Gastrocnemius medialis (tissue), 4 donors: ENCODE measurements around the gene IFT81. TPM values are rescaled to one million over a fixed set of nuclear protein-coding genes. Genes with fewer than 3 reads are reported as not detected.

Experiments used
- ATAC-seq, 2 donors: fragments of 150-250 bp; one replicate each; pipeline ENCODE4 v1.9.1; 2016
- DNase-seq, 2 donors: peaks; one replicate each; pipeline ENCODE4 v3.0.0-alpha.2; 2019
- H3K27ac ChIP-seq, 4 donors: fragments of 200-600 bp; sonication (generic); 1 replicate in 1 of 4; 2 replicates in 3 of 4; pipeline ENCODE4 v1.5.1; 2016 to 2018; ENCODE audit warnings: mild to moderate bottlenecking in 2 of 4, moderate library complexity in 1 of 4
- H3K27me3 ChIP-seq, 3 donors: fragments of 200-600 bp; sonication (generic) in 2 of 3; 1 replicate in 1 of 3; 2 replicates in 2 of 3; pipeline versions ENCODE4 v1.5.1 to v1.6.0; 2016 to 2019; ENCODE audit warnings: mild to moderate bottlenecking in 1 of 3, moderate library complexity in 1 of 3
- H3K36me3 ChIP-seq, 2 donors: fragments of 200-600 bp; sonication (generic) in 1 of 2; one replicate each; pipeline ENCODE4 v1.5.1; 2017 to 2018
- H3K4me1 ChIP-seq, 2 donors: fragments of 200-600 bp; sonication (generic) in 1 of 2; one replicate each; pipeline ENCODE4 v1.5.1; 2016 to 2017; ENCODE audit warnings: mild to moderate bottlenecking in 2 of 2
- H3K4me3 ChIP-seq, 4 donors: fragments of 200-600 bp; sonication (generic) in 3 of 4; 1 replicate in 1 of 4; 2 replicates in 3 of 4; pipeline ENCODE4 v1.5.1; 2016 to 2019; ENCODE audit warnings: mild to moderate bottlenecking in 2 of 4
- H3K9me3 ChIP-seq, 3 donors: fragments of 200-600 bp; sonication (generic) in 2 of 3; 1 replicate in 1 of 3; 2 replicates in 2 of 3; pipeline ENCODE4 v1.5.1; 2016 to 2019
- CTCF ChIP-seq, 5 experiments: fragments of 450-650 bp in 3 of 5; fragments of 200-600 bp in 2 of 5; sonication (generic) in 2 of 5; IDR thresholded peaks in 4 of 5; conservative IDR thresholded peaks in 1 of 5; 1 replicate in 4 of 5; 2 replicates in 1 of 5; pipeline ENCODE4 v1.5.1; 2016 to 2019; ENCODE audit warnings: antibody characterized with exemption in 5 of 5, mild to moderate bottlenecking in 3 of 5, moderate library complexity in 3 of 5
- POLR2A ChIP-seq, 2 donors: fragments of 450-650 bp; IDR thresholded peaks; one replicate each; pipeline ENCODE4 v1.6.1; 2017; ENCODE audit warnings: antibody characterized with exemption in 2 of 2, mild to moderate bottlenecking in 2 of 2, moderate library complexity in 2 of 2
- in situ Hi-C, 4 donors: fragments of 200-750 bp; cut with MboI; loops; one replicate each; pipeline versions ENCODE4 v1.15.0 to v1.8.0; 2017; ENCODE audit warnings: low sequenced_read_pairs in 4 of 4
- intact Hi-C: fragments of 100-400 bp; cut with DNase I; formaldehyde crosslinking; loops from one replicate; pipeline ENCODE4 v1.15.1; 2023; ENCODE audit warnings: low total_unique reads
- total RNA-seq, 4 donors: library from RNA; depleted of rRNA; stranded (reverse); fragments of >200 nt; gene quantifications; one replicate each; pipeline versions ENCODE4 v1.1.0 to v1.2.3, GENCODE V29; 2016

The IFT81 gene
- total RNA-seq, 4 donors from 2014 or later, result 3.3 to 4.5 (median 3.7) TPM

DNA sequence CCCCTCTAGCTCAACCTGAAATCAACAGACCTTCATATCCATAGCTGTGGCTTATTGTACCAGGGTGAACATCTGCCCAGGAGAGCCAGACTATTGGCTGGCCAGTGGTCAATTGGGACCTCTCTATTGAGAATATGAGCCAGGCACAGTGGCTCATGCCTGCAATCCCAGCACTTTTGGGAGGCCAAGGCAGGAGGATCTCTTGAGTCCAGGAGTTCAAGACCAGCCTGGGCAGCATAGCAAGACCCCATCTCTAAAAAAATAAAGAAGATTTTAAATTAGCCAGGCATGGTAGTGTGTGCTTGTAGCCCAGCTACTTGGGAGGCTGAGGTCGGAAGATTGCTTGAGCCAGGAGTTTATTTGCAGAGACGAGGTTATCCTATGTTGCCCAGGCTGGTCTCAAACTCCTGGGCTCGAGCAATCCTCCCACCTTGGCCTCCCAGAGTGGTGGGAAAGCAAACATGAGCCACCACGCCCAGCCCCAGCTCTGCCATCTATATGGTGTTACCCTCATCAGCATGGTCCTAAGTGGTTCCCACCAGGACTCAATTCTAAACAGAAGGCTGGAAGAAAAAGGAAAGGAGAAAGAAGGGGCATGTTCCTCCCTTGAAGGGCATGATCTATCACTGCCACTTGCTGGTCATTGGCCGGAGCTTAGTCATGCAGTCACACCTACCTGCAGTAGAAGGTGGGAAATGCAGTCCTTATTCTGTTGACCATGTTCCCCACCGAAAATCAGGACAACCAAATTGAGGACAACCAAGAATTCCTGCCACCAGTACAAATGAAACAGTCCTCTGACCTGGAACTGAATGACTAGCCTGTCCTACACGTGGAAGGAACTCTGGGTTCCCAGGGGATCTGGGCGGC, 33.7 kb upstream of the IFT81 start:
- no peaks in the 10 kb centered on the region for H3K36me3 ChIP-seq
- no peaks in the 10 kb centered on the region for H3K4me1 ChIP-seq
- no peak overlapping the region for H3K4me3 ChIP-seq
- no peaks in the 10 kb centered on the region for H3K9me3 ChIP-seq
- DNase-seq (no peak), ATAC-seq (no peak)
- no peaks in the 10 kb centered on the region for H3K27me3 ChIP-seq
- in situ Hi-C loops, result loop anchor here in 1 of 4 donors (10.0 kb wide), 1 partner anchor 334 kb away; no protein-coding TSS in a partner anchor
- TF ChIP-seq POLR2A (IDR thresholded peaks at IDR 0.05), result no peak
- no peak for TF ChIP-seq CTCF (IDR thresholded peaks at IDR 0.05 in 4 of 5, conservative IDR thresholded peaks at IDR 0.05 in 1 of 5)
- H3K27ac ChIP-seq, result no peak overlapping the region
- intact Hi-C loops, result no loop called here

DNA sequence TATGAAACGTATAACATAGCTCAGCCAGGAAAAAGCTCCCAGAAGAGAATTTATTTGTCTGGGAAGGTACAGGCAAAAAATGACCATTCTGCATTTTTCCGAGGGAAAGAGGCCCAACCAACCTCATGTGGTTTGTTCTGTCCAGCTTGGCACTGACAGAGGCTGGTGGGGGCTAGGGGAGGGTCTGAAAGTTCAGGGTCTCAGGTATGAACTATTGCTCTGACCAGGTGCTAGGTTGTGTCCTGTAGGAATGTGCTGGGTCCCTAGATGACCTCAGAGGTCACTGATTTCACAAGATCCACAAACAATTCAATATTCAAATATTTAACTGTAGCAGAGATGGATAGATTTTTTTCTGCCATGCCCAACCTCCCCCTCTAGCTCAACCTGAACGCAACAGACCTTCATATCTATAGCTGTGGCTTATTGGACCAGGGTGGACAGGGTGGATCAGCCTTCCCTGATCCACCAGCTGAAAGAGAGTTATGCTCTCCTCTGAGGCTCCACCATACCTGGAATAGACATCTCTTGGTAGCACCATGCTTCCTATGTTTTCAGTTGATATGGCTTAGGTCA, 32.9 kb upstream of the IFT81 start:
- H3K4me3 ChIP-seq, result no peak overlapping the region
- intact Hi-C loops (no loop called here), in situ Hi-C loops (loop anchor here in 1 of 4 donors (10.0 kb wide), 1 partner anchor 334 kb away; no protein-coding TSS in a partner anchor)
- H3K9me3 ChIP-seq, result no peaks in the 10 kb centered on the region
- TF ChIP-seq CTCF (IDR thresholded peaks at IDR 0.05 in 4 of 5, conservative IDR thresholded peaks at IDR 0.05 in 1 of 5) (no peak), POLR2A (IDR thresholded peaks at IDR 0.05) (no peak)
- no peaks in the 10 kb centered on the region for H3K27me3 ChIP-seq
- H3K27ac ChIP-seq, result no peak overlapping the region
- H3K36me3 ChIP-seq, result no peaks in the 10 kb centered on the region
- no peak for DNase-seq
- no peaks in the 10 kb centered on the region for H3K4me1 ChIP-seq
- no peak for ATAC-seq

DNA sequence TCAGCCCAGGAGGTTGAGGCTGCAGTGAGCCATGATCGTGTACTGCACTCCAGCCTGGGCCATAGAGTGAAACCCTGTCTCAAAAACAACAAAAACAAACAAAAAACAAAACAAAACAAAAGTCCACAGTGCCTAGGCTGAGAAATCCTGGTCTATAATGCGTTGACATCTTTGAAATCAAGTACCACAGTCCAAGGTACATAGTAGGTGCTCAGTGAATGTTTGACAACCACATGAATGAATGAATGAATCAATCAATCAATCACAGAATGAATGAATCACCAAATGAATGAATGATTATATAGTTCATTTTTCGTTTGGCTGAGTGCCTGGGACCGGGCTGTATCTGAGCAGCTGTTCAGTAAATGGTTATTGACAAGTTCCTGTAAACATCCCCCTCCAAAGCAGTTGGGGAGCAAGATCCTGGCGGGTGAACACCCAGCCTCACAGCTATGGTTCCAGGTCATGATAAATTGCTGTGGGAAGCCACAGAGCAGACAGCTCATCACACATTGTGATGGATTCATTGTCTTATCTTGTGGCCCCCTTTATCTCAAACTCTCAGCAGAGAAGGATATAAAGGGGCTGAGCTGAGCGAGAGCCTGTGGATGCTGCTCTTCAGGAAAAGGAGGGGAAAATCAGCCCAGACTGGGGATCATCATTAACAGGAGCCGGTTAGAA, 30.4 kb upstream of the IFT81 start:
- Histone ChIP-seq H3K27me3 (no peaks in the 10 kb centered on the region), H3K36me3 (no peaks in the 10 kb centered on the region), H3K4me1 (no peaks in the 10 kb centered on the region), H3K4me3 (no peak overlapping the region), H3K27ac (no peak overlapping the region), H3K9me3 (no peaks in the 10 kb centered on the region)
- intact Hi-C loops, result no loop called here
- ATAC-seq (no peak), DNase-seq (no peak)
- in situ Hi-C loops, result loop anchor here in 1 of 4 donors (10.0 kb wide), 1 partner anchor 331 kb away; no protein-coding TSS in a partner anchor
- TF ChIP-seq POLR2A (IDR thresholded peaks at IDR 0.05) (no peak), CTCF (IDR thresholded peaks at IDR 0.05 in 4 of 5, conservative IDR thresholded peaks at IDR 0.05 in 1 of 5) (no peak)

- no peak for TF ChIP-seq POLR2A (IDR thresholded peaks at IDR 0.05)
- TF ChIP-seq CTCF (IDR thresholded peaks at IDR 0.05 in 4 of 5, conservative IDR thresholded peaks at IDR 0.05 in 1 of 5), result peak; percentile 87 to 96 (median 92)
- in situ Hi-C loops, result loop anchor here in 2 of 4 donors (5.0 to 10.0 kb wide), 3 partner anchors 124 to 332 kb away; no protein-coding TSS in a partner anchor
These were observed 23.7 kb upstream of the IFT81 start for GRCh38 chr12:110100315-110100970.

More at GRCh38 chr12:110100315-110100970, 23.7 kb upstream of the IFT81 start:
- DNase-seq, result peak; percentile 50 to 60
- peak; percentile 47 to 69 for ATAC-seq
- no peaks in the 10 kb centered on the region for H3K36me3 ChIP-seq
- intact Hi-C loops, result loop anchor here (1.0 to 10.0 kb wide), 5 partner anchors 124 to 484 kb away; partner anchors contain the start of genes ANAPC7 and PPTC7
- no peaks in the 10 kb centered on the region for H3K9me3 ChIP-seq
- peak overlapping the region; percentile 19 to 82 (median 60) for H3K27ac ChIP-seq
- H3K4me1 ChIP-seq, result peaks cover 17 to 22% of the 10 kb centered on the region in 2 donors
- no peaks in the 10 kb centered on the region for H3K27me3 ChIP-seq
- no peak overlapping the region for H3K4me3 ChIP-seq
